ENCODE measurements around the gene HDAC9.

Gene HDAC9

DNA sequence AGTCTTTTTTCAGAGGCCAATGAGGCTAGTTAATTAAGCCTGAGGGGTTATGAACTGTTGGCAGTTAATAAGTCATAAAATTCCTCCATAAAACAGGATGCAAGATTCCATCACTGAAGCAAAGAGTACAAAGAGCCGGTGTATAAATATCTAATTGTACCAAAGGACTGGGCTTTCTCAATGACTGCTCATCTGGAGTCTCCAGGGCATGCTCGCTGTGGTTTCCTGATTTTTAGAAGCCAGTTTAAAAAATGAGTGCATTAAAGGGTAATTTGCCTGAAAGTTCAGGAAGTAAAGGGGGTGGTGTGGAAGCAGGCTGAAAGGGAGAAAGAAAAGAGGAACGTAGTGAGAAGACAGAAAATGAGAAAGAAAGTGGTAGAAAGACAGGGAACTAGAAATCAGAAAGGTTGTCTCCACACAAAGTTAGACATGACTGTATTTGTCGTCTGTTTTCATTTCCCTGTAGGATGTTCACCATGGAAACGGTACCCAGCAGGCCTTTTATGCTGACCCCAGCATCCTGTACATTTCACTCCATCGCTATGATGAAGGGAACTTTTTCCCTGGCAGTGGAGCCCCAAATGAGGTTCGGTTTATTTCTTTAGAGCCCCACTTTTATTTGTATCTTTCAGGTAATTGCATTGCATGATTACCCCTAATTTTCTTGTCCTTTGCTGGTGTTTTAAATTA, 339.6 kb downstream of the HDAC9 start:
- DNase-seq (ENCODE audit: low read depth in 2 of 2): no peak

DNA sequence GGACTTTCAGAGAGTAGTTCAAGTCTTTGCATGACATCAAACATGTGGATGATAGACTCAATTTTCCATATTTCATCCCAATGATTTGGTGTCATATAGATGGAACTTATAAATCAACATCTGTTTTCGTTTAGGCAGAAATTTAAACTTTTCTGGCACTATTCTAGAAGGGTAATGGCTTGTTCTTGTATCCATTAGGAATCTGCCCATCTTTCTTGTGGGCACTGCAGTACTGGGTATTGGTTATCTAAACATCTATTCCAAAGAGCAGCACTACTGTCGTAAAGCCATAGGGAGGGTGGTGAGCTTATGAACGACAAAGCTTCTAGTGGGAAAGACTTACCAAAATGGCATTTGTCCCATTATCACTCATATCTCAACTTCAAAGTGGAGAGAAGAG, 348.4 kb downstream of the HDAC9 start:
- DNase-seq (ENCODE audit: low read depth in 2 of 2): no peak

DNA sequence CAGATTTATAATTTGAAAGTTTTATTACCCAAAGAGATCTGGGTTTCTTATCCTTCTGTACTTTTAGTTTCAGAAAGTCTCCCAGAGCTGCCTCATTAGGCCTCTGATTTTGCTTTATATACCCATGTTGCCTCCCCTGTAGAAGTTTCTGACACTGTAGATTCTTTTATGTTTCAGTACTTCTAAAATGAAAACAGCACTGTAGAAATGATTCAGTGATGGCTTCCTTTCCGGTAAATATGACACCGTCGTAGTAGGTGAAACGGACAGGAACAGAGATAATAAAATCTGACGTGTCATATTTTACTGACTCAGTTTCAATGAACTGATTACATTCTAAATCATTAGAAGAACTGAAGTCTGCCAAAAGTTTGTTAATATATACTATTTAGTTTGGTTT, 349.2 kb downstream of the HDAC9 start:
- DNase-seq (ENCODE audit: low read depth in 2 of 2): no peak

DNA sequence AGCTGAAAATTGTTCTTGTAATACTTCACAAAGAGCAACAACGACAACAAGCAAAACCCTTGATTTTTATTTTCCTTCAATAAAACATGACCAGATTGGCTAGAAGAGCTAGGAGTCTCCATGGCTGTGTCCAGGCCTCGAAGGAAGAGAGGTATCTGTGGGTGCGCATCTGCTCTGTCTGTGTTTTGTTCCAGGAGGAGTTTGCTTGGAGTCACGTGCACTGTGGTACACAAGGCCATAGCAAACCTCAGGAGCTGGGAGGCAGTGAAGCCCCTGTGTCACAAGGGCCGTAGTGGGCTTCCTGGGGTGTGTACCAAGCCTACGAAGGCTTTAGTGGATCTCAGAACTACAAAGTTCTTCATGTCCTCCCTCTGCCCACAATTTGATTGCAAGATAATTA, 350.2 kb downstream of the HDAC9 start:
- DNase-seq (ENCODE audit: low read depth in 2 of 2): no peak

DNA sequence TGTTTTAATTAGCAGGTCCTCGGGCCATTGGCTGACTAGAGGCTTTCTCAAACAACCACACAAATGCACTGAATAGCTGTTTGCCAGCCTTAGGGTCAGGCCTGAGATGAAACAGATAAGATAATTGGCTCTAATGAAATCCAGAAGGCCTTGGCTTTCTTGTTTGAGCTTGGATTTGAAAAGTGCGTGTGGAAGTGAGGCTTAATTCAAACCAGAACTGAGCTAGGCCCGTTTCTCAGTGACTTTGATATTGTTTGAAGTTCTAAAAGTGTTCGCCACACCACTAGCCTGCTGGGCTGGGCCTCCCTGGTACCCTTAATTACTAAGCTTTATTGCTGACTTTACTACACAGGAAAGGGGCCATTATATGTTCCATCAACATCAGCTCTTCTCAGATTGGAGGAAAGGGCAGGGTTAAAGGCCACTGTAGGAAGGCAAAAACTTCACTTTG, 351.2 kb downstream of the HDAC9 start:
- DNase-seq (ENCODE audit: low read depth in 2 of 2): no peak

DNA sequence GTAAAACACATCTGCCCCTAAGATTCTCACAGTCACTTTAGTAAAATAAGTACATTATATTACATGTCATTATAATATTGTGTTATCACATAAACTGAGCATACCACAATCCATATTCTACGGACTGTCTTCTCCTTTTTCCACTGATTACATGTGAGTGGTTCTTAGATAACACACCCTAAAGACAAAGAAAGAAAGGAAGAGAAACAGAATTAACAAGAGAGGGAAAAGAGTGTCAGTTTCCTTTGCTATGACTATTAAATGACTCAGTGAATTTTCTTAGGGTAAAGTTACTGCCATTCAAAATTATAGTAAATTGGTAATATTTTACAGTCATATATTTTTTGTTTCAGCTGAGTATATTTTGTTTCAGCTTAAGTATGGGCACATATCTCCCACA, 353.6 kb downstream of the HDAC9 start:
- DNase-seq (ENCODE audit: low read depth in 2 of 2): no peak

DNA sequence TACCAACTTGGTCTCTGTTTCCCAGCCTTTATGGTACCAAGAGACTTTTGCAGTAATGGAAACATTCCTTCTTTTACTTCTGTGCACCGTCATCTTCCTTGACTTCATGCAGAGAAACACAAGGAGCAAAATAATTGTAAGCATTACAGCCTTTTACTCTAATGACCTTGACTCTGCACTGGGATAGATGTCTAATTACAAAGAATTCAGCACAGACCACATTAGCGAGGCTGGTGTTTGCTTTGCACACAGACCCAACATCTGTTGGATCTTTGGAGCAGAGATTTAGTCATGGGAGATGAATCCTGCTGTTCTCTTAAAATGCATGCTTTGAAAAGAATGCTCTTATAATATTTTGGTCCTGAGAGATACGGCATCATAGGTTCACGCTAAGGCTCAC, 360.2 kb downstream of the HDAC9 start:
- no peak for DNase-seq (ENCODE audit: low read depth in 2 of 2)

DNA sequence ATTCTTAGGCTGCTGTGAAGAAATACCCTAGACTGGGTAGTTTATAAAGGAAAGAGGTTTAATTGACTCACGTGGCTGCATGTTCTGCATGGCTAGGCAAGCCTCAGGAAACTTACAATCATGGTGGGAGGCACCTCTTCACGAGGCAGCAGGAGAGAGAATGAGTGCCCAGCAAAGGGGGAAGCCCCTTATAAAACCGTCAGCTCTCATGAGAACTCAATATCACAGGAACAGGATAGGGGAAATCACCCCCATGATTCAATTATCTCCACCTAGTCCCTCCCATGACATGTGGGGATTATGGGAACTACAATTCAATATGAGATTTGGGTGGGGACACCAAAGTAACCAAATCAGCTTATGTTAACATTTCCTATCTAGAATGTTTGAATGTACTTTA, 362.7 kb downstream of the HDAC9 start:
- DNase-seq (ENCODE audit: low read depth in 2 of 2): no peak

DNA sequence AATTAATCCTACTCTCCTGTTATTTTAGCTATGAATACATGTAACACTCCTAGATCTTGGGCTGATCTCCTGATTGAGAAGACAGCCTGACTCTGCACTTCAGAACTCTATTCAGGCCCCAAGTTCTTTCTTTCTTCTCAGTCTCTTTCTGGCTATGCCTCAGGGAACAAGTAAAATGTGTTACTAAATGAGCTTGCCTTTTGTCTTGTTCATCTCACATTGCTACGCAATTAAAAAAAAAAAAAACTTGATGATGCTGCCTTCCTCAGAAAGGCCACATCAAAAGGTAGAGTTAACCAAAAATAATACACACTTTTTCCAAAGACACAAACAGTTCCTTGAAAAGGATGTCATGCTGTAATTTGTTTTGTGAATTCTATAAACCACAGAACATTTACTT, 363.8 kb downstream of the HDAC9 start:
- no peak for DNase-seq (ENCODE audit: low read depth in 2 of 2)

DNA sequence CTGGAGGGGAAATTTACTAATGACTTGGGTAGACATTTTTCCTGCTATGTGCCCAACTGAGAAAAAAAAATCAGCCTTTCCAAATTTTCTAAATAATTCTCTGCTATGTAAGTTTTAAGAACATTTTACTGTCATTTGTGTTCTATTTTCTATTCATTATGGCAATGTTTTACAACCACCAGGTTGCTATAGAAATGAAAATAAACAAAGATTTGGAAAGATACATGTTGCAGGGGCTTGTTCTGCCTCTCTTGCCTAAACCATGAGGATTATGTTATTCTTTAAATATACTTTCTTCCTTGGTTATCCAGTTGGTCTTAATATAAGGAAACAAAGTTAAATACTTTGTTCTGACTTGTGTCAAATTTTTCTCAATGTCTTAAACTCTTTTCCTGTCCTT, 364.7 kb downstream of the HDAC9 start:
- no peak for DNase-seq (ENCODE audit: low read depth in 2 of 2)

DNA sequence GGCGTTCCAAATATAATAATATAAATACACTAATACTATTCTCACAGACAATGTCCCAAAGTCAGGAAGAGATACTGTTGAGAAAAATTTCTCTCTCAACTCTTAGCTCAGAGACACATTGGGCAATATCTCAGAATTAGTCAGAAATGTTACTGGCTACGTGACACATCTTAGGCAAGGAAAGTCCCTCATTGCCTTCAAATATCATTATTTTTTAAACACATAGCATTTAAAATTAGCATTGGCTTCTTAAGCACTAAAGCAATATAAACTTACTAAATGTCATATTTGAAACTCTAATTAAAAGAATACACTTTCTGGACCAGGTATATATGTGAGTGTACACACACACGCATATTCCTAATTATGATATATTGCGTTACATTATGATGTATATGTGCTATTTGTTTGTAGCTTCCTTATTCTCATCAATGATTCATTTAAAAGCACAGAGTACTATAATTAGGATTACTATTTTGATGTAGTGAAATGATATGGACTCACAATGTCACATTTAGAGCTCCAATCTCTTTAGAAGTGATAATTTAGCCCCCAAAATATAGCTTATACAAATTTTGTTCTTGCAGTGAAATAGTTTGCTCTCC, 366.1 kb downstream of the HDAC9 start:
- DNase-seq (ENCODE audit: low read depth in 2 of 2): no peak

DNA sequence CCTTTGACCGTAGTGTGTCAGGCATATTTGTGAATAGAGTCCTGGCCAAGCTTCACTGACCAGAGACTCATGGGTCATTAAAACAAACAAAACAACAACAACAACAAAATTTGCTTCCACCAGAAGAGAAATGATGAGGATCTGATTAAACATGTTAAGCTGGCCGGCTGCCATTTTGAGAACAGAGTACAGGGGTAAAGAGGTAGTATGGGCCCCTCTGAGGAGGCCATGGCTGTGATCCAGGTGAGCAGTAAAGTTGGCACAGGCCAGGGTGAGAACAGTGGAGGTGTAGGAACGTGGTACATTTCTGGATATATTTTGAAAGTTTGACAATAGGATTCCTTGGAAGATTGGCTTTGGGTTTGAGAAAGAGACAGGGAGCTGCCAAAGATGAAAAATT, 369.4 kb downstream of the HDAC9 start:
- no peak for DNase-seq (ENCODE audit: low read depth in 2 of 2)

DNA sequence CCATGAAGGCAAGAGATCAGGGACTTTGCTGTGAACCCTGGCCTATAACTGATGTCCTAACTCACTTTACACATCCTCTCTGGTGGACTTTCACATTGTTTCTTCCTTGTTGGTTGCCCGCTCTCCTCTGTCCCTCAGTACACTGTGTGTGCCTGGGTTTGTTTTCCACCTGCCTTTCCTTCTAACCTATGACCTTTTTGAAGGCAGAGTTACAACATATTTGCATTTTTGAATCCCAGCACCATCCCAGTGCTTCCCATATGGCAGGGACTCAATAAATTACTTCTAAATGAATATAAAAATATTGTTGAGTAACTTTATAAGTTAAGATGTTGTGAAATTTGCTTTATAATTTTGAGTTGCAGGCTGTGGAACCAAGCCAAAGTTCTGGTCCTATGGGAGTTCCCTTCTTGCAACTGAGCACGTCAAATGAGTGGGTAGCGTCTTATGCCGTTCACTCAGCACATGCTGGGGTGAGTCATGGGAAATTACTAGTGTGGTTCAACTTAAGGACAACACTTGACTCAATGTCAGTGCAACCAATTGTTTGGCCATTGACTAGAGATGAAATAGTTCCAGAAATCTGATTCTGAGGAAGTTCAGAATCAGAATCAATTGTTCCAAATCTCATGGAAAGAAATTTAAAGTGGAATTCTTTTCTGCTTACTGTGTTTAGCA, 370.9 kb downstream of the HDAC9 start:
- DNase-seq (ENCODE audit: low read depth in 2 of 2): no peak

DNA sequence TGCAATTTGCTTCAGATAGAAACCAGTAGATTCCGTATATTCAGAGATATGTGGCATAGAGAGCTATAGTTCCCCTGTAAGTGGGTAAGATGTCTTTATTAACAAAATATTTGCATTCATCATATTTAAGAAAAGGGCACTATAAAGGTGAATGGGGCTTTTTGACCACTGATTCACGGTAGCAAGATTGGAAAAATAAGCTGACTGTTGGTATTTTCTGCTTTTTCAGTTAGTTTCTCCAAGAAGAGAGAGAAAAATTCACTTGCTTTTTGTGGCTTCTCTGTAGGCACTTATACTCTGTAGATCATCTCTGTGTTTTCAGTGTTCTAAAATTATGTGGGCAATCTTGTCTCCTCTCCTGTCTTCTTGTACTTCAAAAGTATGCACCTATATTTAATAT, 376.8 kb downstream of the HDAC9 start:
- DNase-seq (ENCODE audit: low read depth in 2 of 2): no peak

DNA sequence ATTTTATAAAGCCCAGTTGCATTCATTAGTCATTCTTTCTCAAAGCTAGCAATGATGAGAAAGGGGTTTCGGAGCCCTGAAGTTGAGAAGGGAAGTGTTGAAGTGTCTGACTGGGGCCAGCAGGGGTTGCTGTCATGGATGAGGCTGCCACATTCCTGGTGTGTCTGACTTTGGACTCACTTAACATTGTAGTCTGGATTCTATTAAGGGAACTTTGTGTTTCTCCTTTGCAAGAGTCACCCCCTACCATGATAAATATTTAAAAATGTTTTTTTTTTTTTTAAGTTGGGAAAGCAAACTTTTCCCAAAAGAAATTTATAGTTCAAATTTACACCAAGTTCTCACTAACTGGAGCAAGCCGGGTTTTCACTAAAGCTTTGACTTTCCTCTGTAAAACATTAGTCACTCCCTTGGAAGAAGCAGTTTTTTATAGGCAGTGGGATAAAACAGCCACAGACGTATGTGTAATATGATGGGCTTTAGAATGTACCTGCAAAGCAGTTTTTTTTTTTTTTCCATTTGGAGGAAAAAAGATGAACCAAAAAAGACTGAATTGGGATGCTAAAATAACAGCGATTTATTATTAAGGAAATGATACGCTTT, 378.3 kb downstream of the HDAC9 start:
- no peak for DNase-seq (ENCODE audit: low read depth in 2 of 2)

DNA sequence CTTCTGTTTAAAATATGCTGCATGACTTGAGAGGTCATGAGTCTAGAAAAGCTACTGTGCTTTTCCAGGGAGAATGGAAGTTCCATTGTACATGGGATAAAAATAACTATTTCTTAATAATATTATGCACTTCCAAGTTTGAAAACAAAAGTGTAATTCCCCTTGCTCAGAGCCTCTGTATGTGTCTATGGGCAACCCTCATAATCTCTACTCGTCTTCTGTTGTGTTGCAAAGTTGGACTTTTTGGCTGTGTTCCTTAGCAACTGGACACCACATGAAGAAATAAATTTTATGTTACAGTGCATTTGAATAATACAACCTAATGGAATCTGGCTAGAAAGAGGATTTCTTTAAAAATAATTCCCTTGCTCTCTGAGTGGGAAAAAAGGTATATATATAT, 379.3 kb downstream of the HDAC9 start:
- DNase-seq (ENCODE audit: low read depth in 2 of 2): no peak

DNA sequence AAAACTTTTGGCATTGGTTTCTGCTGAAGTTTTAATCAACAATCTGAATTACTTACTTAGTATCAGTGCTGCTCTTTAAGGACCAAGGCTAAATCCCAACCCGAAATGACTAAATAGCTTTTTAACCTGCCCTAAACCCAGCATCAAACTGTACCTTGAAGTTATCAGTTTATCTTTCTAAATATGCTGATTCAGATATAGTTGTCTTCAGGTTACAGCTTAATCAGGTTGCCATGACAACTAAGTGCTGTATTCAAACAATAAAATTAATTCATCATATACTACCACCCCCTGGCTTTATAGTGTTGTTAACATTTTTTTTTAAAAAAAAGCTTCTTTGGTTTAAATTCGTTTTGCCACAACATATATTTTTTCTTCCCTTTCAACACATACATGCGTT, 382.3 kb downstream of the HDAC9 start:
- no peak for DNase-seq (ENCODE audit: low read depth in 2 of 2)

DNA sequence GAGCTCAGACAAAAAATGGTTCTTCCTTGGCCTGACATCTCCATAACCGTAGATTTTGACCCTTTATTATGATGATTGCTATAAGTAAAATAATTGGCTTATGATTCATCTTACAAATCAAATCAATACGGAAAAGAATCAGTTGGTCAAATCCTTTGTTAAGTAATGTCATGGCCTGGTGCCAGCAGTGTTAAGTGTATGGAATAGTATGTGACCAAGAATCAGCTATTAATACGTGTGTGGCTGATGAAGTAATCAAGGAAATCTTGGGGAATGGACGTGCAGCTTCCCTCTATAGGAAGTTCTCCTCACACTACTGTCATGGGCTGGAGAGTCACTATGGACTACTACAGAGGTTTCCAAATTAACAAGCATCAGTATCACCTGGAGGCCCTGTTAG, 391.3 kb downstream of the HDAC9 start:
- no peak for DNase-seq (ENCODE audit: low read depth in 2 of 2)

DNA sequence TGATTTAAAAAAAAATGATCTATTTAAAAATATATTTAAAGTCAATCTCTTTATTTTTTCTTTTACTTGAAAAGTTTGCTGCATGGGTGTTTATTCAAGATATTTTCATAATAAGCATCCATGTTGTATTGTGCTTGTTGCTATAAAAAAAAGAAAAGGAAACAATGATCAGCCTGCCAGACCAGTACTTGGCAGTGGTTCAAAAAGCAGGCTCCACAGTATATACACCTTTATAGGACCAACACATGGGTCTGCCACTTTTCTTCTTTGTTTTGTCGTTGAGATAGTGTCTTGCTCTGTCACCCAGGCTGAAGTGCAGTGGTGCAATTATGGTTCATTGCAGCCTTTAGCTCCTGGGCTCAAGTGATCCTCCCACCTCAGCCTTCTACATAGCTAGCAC, 393.9 kb downstream of the HDAC9 start:
- DNase-seq (ENCODE audit: low read depth in 2 of 2): no peak

DNA sequence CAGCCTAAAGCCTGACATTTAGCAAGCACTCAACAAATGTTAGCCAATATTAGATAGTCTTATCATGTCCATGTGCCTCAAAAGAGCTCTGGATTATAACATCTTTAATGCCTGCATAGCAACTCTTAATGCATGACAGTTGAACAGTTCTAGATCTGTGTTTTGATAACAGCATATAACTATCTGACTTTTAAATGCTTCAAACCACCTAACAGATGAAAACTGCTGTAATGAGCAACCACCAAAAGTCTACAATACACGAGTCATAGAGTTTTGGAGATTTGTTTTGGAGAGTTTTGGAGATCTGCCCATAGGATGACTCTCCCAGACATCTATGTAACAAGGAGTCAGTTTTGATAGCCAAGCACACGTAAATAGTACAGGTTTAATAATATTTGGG, 394.6 kb downstream of the HDAC9 start:
- no peak for DNase-seq (ENCODE audit: low read depth in 2 of 2)

DNA sequence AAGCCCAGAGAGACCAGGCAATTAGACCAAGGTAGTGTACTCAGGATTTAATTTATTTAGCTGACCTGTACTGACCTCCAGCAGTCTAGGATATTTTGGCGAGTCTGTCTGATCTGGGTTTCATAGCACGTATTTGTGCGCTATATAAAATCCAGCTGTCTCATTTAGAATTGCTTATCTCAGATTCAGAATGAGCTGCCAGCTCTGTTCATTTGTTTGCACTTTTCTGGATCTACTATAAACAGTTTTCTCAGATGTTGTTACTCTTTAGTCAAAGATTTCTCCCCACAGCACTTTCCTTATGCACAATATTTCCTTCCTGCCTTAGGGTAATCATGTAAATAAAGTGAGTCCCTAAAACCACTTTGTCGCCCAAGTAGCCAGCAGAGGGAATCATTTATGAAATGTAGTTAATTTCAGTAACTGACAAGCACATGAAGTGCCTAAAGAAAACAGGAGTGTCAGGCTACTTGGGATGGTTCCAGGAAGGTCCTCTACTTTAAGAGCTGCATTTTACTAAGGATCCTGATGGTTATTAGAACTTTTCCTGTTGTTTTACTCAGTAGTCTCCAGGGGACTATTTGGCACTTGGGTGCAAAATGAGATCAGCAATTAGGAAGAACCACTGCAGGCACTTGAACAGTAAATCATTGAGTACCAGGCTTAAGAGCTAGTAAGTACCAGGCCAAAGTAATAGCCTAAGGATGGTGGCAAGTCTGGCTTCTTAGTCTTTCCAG, 395.5 kb downstream of the HDAC9 start:
- DNase-seq (ENCODE audit: low read depth in 2 of 2): no peak

DNA sequence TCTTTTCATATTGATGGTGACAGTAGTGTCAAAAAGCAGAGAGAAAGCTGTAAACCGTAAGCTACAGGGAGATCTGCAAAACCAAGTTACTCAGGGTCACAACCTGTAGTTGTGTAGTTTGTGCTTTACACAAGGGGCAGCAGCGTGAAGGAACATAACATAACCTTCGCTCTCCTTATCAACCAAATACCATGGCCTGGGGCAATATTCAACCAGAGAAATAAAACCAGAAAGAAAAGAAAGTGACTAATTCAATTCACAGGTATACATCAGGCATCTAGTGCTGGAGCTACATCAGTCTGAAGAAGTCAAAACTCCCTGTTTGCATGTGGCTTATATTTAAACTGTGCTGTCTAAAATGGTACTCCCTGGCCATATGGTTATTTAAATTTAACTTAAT, 397.6 kb downstream of the HDAC9 start:
- DNase-seq (ENCODE audit: low read depth in 2 of 2): no peak

Data from activated CD4-positive, alpha-beta T cell treated with anti-CD3 and anti-CD28 coated beads for 24 hours (primary cell).